GM04504 (cell line): ENCODE results near the gene TOMM20.

Experiments used
- DNase-seq: peaks from one replicate; pipeline ENCODE4 v3.0.0-alpha.2; 2012; ENCODE audit warnings: low read depth

Gene TOMM20

DNA sequence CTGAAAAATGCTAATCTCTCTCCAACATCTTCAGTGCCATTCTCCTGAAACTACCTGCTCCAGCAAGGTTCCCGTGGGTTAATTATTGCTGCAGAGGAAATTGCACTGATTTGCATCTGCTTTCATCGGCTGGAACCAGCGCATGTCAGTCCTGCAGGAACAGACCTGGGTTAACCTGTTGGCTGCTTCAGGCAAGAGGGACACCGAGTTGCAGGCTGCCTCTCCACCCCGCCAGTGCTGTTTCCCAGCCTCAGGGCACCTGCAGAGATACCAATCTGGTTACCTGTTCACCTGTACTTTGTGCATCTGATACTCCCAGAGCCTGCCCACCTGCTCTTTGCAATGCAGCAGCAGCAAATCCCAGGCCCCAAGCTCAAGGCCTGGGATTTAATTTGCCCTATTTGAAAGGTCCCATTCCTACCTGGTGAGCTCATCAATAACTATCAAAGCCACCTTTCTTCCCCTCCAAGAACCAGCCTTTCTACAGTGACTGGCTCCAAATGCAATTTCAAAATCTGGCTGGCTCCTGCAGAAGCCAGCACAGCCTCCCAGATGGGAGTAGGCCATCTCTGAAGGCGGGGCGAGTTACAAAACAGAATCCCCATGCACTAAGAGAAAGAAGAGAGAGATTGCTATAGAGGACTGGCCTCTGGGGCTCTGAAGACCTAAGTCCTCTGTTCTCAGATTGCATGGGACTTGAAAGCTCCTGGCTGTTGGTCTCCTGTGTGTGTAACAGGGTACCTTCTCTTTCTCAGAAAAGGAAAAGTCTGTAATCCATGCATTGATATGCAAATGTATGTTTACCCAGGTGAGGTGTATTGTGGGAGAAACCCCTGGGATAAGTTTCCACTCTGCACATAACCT lies 67.8 kb downstream of the TOMM20 start:
- DNase-seq: no peak
